T-helper 2 cell treated with Interferon-gamma antibody and Interleukin-4, amounts not matched to agents 5 μg/mL and 100 μg/mL, for 36 hours (primary cell): ENCODE results near the gene THAP2.
"Not testable (repeated sequence)": the region's sequence is repeated elsewhere in the genome, so short reads cannot be mapped to it uniquely, and the experiment has no call there.

Experiments used
- DNase-seq: peaks from one replicate; pipeline ENCODE4 v3.0.0; 2021; ENCODE audit warnings: low spot score
- H3K27ac Mint-ChIP-seq: one replicate; pipeline ENCODE4 v1.8.0; 2021; ENCODE audit warnings: mild to moderate bottlenecking, mixed read lengths
- H3K27me3 Mint-ChIP-seq: one replicate; pipeline ENCODE4 v1.8.0; 2021; ENCODE audit warnings: low read depth, mixed read lengths
- H3K36me3 Mint-ChIP-seq: one replicate; pipeline ENCODE4 v1.8.0; 2021; ENCODE audit warnings: low read depth, mixed read lengths
- H3K4me1 Mint-ChIP-seq: one replicate; pipeline ENCODE4 v1.8.0; 2021; ENCODE audit warnings: low read depth, mixed read lengths
- H3K4me3 Mint-ChIP-seq: one replicate; pipeline ENCODE4 v1.8.0; 2022; ENCODE audit warnings: mild to moderate bottlenecking, moderate library complexity, mixed read lengths
- H3K9me3 Mint-ChIP-seq: one replicate; pipeline ENCODE4 v1.8.0; 2021; ENCODE audit warnings: mixed read lengths

The THAP2 gene

DNA sequence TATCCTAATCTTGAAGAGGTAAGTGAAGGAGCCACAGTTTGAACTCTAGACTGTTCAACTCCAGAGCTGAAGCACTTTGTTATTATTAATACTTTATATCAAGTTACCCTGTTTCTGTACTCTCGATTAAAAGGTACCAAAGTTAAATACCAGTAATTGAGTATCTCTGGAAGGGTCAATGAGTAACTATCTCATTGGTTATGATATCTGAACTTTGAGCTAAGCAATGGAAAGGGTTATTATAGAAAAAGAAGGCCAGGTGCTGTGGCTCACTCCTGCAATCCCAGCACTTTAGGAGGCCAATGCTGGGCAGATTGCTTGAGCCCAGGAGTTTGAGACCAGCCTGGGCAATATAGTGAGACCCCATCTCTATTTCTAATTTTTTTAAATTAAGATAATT lies 31.7 kb downstream of the THAP2 start:
- peaks cover 27% of the 10 kb centered on the region for H3K36me3 Mint-ChIP-seq
- no peak for DNase-seq

DNA sequence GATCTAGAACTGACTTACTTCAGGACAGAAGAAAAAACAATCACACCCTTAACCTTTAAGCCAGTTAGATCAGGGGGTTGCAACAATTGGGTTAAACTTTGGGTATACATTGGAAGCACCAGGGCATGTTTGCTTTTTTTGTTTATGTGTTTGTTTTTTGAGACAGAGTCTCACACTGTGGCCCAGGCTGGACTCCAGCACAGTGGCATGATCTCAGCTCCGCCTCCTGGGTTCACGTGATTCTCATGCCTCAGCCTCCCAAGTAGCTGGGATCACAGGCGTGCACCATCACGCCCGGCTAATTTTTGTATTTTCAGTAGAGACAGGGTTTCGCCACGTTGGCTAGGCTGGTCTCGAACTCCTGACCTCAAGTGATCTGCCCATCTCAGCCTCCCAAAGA lies 38.1 kb downstream of the THAP2 start:
- not testable (repeated sequence) for H3K27me3 Mint-ChIP-seq, H3K9me3 Mint-ChIP-seq, DNase-seq, H3K27ac Mint-ChIP-seq, H3K4me1 Mint-ChIP-seq, H3K4me3 Mint-ChIP-seq
- peaks cover 29% of the 10 kb centered on the region for H3K36me3 Mint-ChIP-seq

More for the DNA sequence above, 31.7 kb downstream of the THAP2 start:
- Mint-ChIP-seq H3K4me1 (peaks cover 10% of the 10 kb centered on the region), H3K9me3 (no peaks in the 10 kb centered on the region), H3K27ac (no peak overlapping the region), H3K4me3 (no peak overlapping the region), H3K27me3 (no peaks in the 10 kb centered on the region)

DNA sequence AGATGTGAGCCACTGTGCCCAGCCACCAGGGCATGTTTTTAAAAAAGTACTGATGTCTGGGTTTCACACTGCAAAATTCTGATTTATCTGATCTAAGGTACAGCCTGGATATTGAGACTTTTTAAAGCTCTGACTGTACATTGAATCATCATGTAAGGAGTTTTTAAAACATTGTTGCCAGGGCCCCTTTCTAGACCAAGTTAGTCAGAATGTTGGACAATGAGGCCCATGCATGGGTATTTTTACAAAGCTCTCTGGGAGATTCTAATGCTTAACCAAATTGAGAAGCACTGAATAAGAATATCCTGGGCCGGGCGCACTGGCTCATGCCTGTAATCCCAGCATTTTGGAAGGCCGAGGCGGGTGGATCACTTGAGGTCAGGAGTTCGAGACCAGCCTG lies 38.5 kb downstream of the THAP2 start:
- no peak overlapping the region for H3K27ac Mint-ChIP-seq
- H3K9me3 Mint-ChIP-seq, result no peaks in the 10 kb centered on the region
- peaks cover 1% of the 10 kb centered on the region for H3K4me1 Mint-ChIP-seq
- H3K4me3 Mint-ChIP-seq, result no peak overlapping the region
- H3K36me3 Mint-ChIP-seq, result peaks cover 26% of the 10 kb centered on the region
- H3K27me3 Mint-ChIP-seq, result no peaks in the 10 kb centered on the region
- DNase-seq, result no peak

DNA sequence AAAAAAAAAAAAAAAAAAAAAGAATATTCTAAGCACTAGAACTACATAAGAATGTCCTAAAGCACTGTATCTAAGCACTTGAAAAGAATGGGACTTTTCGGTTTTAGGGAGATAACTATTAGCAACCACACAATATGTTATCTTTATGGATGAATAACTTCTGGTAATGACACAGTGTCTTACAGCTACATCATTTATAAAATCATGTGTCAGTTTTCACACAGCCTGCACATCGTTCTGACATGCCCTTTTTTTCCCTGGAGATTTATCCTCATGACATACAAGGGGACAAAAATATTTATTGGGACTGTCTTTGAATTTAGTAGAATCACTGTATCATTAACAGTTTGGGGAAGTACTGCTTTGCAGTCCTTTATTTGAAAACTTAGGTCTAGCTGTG lies 39.1 kb downstream of the THAP2 start:
- H3K9me3 Mint-ChIP-seq, result no peaks in the 10 kb centered on the region
- peaks cover 6% of the 10 kb centered on the region for H3K4me1 Mint-ChIP-seq
- H3K27ac Mint-ChIP-seq, result no peak overlapping the region
- no peak overlapping the region for H3K4me3 Mint-ChIP-seq
- no peaks in the 10 kb centered on the region for H3K27me3 Mint-ChIP-seq
- no peak for DNase-seq
- H3K36me3 Mint-ChIP-seq, result peaks cover 21% of the 10 kb centered on the region

DNA sequence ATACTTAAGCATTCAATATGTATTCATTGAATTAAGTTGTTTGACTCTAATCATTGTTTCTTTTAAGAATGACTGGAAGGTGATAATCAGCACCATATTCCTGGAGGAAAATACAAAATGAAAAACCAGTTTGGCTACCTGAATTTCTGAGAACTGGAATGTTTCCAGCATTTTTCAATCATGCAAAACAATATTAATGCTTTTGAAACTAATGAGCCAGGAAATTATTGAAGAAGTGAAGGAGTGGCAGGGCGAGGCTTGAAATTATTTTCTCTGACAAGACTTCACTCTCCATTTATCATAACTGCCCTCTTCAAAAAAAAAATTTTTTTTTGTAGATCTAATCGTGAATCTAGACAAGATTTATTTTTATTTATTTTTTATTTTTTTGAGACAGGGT lies 40.8 kb downstream of the THAP2 start:
- no peak overlapping the region for H3K4me3 Mint-ChIP-seq
- DNase-seq, result no peak
- H3K9me3 Mint-ChIP-seq, result no peaks in the 10 kb centered on the region
- H3K27ac Mint-ChIP-seq, result no peak overlapping the region
- peaks cover 13% of the 10 kb centered on the region for H3K36me3 Mint-ChIP-seq
- H3K4me1 Mint-ChIP-seq, result peaks cover 11% of the 10 kb centered on the region
- no peaks in the 10 kb centered on the region for H3K27me3 Mint-ChIP-seq

DNA sequence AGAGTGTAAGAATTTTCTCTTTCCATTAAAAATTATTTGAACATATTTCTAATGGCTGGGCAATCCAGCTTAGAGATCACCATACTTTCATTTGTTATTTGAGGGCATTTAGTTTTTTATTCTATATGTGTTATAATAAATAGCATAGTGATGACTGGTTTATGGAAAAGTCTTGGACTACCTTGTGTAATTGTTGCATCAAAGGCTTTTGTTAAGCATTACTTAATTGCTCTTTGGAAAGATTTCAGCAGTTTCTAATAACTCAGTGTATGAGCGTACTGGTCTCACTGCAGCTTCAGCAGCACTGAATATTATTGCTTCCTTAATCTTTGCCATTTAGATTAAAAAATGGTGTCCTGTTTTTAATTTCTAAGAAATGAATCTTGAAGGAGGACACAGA lies 44.6 kb downstream of the THAP2 start:
- H3K27ac Mint-ChIP-seq, result no peak overlapping the region
- DNase-seq, result no peak
- peaks cover 23% of the 10 kb centered on the region for H3K9me3 Mint-ChIP-seq

DNA sequence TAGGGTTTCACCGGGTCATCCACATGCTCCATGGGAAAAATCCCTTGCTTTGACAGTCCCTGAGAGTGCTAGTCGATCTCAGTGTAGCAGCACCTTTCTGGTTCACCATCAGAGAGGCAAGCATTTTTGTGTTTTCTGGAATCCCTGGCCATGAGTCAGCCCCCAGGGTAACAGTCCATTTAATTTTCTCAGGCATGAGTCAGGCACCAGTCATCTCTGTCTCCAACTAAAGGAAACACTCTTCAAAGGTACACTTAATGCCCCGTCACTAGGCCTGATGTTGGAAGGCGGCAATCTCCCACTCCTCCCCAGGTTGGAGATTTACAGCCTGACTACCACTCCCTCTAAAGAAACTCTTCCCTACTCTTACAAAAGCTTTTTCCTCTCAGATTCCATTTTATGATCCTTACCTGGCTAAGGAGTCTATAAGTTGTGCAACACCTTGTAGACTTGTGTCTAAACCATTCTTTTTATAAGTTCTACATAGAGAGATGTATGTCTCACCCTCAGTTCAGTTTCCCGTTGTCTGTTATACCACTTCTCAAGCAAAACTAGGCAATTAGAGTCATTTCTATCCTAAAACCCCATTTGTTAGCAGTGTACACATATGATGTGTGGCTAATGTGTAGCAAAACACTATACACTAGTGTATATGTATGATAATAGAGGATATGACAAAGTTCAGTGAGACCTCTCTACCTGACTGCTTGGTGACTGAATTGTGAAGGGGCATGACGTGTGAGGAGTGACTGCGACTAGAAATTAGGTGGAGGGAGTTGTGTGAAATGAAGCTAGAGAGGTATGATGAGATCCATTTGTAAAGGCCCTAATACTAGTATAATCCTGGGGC lies 46.4 kb downstream of the THAP2 start:
- no peak for DNase-seq
- Mint-ChIP-seq H3K4me1 (peaks cover 11% of the 10 kb centered on the region), H3K27ac (no peak overlapping the region), H3K27me3 (no peaks in the 10 kb centered on the region), H3K4me3 (no peak overlapping the region), H3K36me3 (peaks cover 2% of the 10 kb centered on the region), H3K9me3 (peaks cover 27% of the 10 kb centered on the region)

More for the DNA sequence above, 44.6 kb downstream of the THAP2 start:
- Mint-ChIP-seq H3K36me3 (peaks cover 4% of the 10 kb centered on the region), H3K4me1 (peaks cover 11% of the 10 kb centered on the region), H3K27me3 (no peaks in the 10 kb centered on the region), H3K4me3 (no peak overlapping the region)

DNA sequence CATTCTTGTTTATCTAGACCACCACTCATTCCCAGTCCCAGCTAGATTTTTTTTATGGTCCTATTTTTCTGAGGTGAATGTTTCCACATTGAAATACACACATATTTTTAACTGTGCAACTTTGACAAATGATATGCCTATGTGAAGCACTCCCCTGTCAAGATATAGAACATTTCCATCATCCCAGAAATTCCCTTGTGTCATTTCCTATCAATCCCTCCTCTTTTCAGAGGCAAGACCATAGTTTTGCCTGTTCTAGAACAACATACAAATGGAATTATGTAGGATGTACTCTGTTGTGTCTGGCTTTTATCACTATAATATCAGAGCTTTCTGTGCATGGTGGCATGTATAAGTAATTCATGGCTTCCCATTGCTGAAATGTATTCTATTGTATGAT lies 54.5 kb downstream of the THAP2 start:
- H3K27ac Mint-ChIP-seq, result no peak overlapping the region
- peaks cover 4% of the 10 kb centered on the region for H3K9me3 Mint-ChIP-seq
- H3K4me3 Mint-ChIP-seq, result no peak overlapping the region
- no peaks in the 10 kb centered on the region for H3K4me1 Mint-ChIP-seq
- no peaks in the 10 kb centered on the region for H3K27me3 Mint-ChIP-seq
- DNase-seq, result no peak
- no peaks in the 10 kb centered on the region for H3K36me3 Mint-ChIP-seq

DNA sequence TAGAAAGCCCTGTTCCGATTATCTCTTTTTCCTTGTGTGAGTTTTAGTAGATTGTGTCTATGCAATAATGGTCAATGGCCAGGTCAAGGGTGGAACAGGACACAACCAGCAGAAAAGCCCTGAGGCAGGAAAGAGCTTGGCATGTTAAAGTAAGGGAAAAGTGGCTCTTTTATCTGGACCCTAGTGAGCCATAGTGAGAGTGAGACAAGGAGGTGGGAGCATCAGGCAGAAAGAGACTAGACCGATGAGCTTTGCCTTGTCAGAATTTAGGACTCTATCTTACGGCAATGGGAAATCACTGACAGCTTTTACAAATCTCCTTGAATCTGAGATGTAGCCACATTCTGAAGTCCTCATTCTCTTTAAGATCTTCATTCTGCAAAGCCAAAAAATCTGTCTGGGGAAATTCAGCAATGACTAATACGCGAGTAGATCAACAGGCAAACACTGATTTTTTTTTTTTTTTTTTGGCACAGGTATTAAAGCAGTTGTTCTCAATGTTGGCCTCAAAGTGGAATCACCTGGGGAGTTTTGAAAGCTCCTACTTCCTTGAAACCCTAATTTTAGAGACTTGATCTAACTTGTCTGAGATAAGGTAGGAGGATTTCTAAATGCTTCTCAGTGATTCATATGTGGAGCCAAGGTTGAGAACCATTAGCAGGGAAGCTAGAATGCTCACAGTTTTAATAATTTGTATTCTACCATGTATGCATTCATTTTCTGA lies 55.7 kb downstream of the THAP2 start:
- DNase-seq, result no peak
- no peaks in the 10 kb centered on the region for H3K36me3 Mint-ChIP-seq
- no peaks in the 10 kb centered on the region for H3K27me3 Mint-ChIP-seq

DNA sequence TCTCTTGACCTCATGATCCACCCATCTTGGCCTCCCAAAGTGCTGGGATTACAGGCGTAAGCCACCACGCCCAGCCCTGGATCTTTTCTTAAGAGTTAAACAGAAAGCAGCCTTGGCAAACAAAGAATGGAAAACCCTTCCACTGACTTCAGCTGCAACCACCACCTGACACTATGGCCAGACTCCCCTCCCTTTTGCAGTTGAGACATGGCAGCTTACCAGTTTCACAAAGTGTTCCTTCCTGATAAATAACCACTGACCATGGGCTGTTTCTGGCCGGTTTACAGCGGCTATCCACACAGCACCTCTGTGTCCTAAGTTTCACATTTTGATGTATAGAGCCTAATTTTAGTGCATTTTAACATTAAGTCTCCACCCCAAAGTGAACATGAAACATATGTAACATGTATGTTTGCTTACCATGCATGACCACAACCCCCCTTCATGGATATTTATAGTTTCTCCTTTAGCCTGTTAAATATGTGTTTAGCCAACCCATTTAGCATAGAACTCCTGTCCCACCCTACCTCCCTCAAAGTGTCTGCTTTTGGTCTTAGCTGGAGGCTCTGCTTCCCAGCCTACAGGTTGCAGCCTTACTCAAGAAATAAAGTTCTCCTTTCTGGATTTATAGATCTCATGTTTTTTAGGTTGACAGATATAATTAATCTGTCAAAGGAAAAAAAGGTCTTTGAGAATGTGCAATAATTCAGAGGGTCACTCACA lies 57.8 kb downstream of the THAP2 start:
- Mint-ChIP-seq H3K27ac (no peak overlapping the region), H3K36me3 (no peaks in the 10 kb centered on the region), H3K4me1 (no peaks in the 10 kb centered on the region), H3K4me3 (no peak overlapping the region), H3K9me3 (no peaks in the 10 kb centered on the region), H3K27me3 (peaks cover 5% of the 10 kb centered on the region)
- no peak for DNase-seq

More for the DNA sequence above, 55.7 kb downstream of the THAP2 start:
- H3K9me3 Mint-ChIP-seq, result no peaks in the 10 kb centered on the region
- H3K27ac Mint-ChIP-seq, result no peak overlapping the region
- H3K4me1 Mint-ChIP-seq, result no peaks in the 10 kb centered on the region
- no peak overlapping the region for H3K4me3 Mint-ChIP-seq

DNA sequence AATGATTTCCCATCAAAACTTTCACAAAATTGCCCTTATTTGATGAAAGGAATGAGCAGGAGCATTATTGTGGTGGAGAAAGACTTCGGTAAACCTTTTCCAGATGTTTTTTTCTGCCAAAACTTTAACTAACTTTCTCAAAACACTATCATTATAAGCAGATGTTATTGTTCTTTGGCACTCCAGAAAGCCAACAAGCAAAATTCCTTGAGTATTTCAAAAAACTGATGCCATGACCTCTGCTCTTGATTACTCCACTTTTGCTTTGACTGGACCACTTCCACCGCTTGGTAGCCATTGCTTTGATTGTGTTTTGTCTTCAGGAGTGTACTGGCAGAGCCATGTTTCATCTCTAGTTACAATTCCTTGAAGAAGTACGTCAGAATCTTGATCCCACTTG lies 60.9 kb downstream of the THAP2 start:
- no peak for DNase-seq
- Mint-ChIP-seq H3K9me3 (no peaks in the 10 kb centered on the region), H3K36me3 (no peaks in the 10 kb centered on the region)

DNA sequence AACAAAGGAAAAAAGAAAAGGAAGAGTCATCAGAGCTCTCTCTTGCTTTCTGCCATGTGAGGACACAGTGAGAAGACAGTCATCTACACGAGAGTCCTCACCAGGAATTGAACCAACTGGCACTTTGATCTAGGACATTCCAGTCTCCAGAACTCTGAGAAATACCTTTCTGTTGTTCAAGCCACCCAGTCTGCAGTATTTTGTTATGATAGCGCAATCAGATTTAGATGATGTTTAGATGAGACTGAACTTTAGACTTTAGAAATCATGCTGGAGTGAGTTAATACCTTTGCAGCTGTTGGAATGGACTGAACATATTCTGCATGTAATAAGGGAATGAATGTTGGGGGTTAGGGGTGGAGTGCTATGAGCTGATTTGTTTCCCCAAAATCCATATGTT lies 62.4 kb downstream of the THAP2 start:
- H3K27ac Mint-ChIP-seq, result no peak overlapping the region
- H3K27me3 Mint-ChIP-seq, result peaks cover 5% of the 10 kb centered on the region
- no peak overlapping the region for H3K4me3 Mint-ChIP-seq
- H3K4me1 Mint-ChIP-seq, result no peaks in the 10 kb centered on the region
- H3K9me3 Mint-ChIP-seq, result no peaks in the 10 kb centered on the region
- H3K36me3 Mint-ChIP-seq, result no peaks in the 10 kb centered on the region
- no peak for DNase-seq

More for the DNA sequence above, 60.9 kb downstream of the THAP2 start:
- Mint-ChIP-seq H3K4me3 (no peak overlapping the region), H3K27ac (no peak overlapping the region), H3K27me3 (peaks cover 5% of the 10 kb centered on the region), H3K4me1 (no peaks in the 10 kb centered on the region)

DNA sequence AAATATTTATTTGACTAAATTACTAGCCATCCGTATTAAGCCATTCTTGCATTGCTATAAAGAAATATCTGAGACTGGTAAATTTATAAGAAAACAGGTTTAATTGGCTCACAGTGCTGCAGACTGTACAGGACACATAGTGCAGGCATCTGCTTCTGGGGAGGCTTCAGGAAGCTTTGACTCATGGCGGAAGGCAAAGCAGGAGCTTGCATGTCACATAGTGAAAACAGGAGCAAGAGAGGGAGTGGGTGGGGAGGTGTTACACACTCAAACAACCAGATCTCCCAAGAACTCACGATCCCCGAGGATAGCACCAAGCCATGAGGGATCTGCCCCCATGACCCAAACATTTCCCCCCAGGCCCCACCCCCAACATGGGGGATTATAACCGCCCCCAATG lies 63.9 kb downstream of the THAP2 start:
- Mint-ChIP-seq H3K4me3 (no peak overlapping the region), H3K4me1 (no peaks in the 10 kb centered on the region), H3K9me3 (no peaks in the 10 kb centered on the region), H3K36me3 (no peaks in the 10 kb centered on the region), H3K27me3 (peaks cover 5% of the 10 kb centered on the region), H3K27ac (no peak overlapping the region)
- no peak for DNase-seq
